Amniotic epithelial cell (primary cell): ENCODE data around the gene CRYZL1.

Experiments used
- DNase-seq: peaks from one replicate; pipeline ENCODE4 v3.0.0-alpha.2; 2010; ENCODE audit warnings: low read depth

Gene CRYZL1

GRCh38 chr21:33541105-33541711 lies 100.3 kb downstream of the CRYZL1 start:
- DNase-seq = peak; percentile 29

- no peak for DNase-seq
Measured at GRCh38 chr21:33540711-33541104, 100.8 kb downstream of the CRYZL1 start.

- peak; percentile 85 for DNase-seq
Measured at GRCh38 chr21:33539616-33540015, 101.9 kb downstream of the CRYZL1 start.
